ENCODE results near the gene ABCA9. TPM values are rescaled to one million over a fixed set of nuclear protein-coding genes. Genes with fewer than 3 reads are reported as not detected.
A peak's percentile ranks its signal among the peaks of the same experiment; 100 is the strongest.

Gene ABCA9
- total and polyA plus RNA-seq, 9 of the 15 experiments (the other 6 are each of a cell fraction or from before 2014, with no cell fraction given) = 0.04 TPM; not detected in 8

- TF ChIP-seq MXI1 (IDR thresholded peaks at IDR 0.05; ENCODE audit: low read depth, low read length) (peak; percentile 71; the same call in 1 of the 2 replicates), CUX1 (CRISPR knock-in tag; IDR thresholded peaks at IDR 0.05) (peak; percentile 20; the same call in 1 of the 2 replicates), CEBPG (CRISPR knock-in tag; IDR thresholded peaks at IDR 0.05) (no peak), CEBPG (tag; conservative IDR thresholded peaks at IDR 0.05 in 1 of 2, IDR thresholded peaks at IDR 0.05 in 1 of 2) (no peak), CBX1 (IDR thresholded peaks at IDR 0.05; ENCODE audit: low read depth) (no peak), ZNF584 (CRISPR knock-in tag; IDR thresholded peaks at IDR 0.05; ENCODE audit: low read depth) (no peak; the same call in 1 of the 2 replicates), BACH1 (tag; IDR thresholded peaks at IDR 0.05) (no peak), KLF13 (tag; IDR thresholded peaks at IDR 0.05; ENCODE audit: borderline replicate concordance, low read depth) (no peak), NFE2 (IDR thresholded peaks at IDR 0.05; ENCODE audit: low read depth) (0 out of 2 replicates have a peak, but pooled peaks have one; percentile 39), PML (IDR thresholded peaks at IDR 0.05; ENCODE audit: low read length) (peak; percentile 85; the same call in 1 of the 2 replicates), GTF2A2 (tag; IDR thresholded peaks at IDR 0.05) (no peak), PHF20 (IDR thresholded peaks at IDR 0.05; ENCODE audit: partially characterized antibody) (no peak), CEBPZ (IDR thresholded peaks at IDR 0.05; ENCODE audit: borderline replicate concordance, low read depth, low read length) (no peak)
- TF ChIP-seq, protein P1, sequence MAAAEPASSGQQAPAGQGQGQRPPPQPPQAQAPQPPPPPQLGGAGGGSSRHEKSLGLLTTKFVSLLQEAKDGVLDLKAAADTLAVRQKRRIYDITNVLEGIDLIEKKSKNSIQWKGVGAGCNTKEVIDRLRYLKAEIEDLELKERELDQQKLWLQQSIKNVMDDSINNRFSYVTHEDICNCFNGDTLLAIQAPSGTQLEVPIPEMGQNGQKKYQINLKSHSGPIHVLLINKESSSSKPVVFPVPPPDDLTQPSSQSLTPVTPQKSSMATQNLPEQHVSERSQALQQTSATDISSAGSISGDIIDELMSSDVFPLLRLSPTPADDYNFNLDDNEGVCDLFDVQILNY (CRISPR knock-in tag; IDR thresholded peaks at IDR 0.05) = no peak
- TF ChIP-seq, protein P2, sequence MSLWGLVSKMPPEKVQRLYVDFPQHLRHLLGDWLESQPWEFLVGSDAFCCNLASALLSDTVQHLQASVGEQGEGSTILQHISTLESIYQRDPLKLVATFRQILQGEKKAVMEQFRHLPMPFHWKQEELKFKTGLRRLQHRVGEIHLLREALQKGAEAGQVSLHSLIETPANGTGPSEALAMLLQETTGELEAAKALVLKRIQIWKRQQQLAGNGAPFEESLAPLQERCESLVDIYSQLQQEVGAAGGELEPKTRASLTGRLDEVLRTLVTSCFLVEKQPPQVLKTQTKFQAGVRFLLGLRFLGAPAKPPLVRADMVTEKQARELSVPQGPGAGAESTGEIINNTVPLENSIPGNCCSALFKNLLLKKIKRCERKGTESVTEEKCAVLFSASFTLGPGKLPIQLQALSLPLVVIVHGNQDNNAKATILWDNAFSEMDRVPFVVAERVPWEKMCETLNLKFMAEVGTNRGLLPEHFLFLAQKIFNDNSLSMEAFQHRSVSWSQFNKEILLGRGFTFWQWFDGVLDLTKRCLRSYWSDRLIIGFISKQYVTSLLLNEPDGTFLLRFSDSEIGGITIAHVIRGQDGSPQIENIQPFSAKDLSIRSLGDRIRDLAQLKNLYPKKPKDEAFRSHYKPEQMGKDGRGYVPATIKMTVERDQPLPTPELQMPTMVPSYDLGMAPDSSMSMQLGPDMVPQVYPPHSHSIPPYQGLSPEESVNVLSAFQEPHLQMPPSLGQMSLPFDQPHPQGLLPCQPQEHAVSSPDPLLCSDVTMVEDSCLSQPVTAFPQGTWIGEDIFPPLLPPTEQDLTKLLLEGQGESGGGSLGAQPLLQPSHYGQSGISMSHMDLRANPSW (CRISPR knock-in tag; IDR thresholded peaks at IDR 0.05) = no peak
These were observed 43.0 kb upstream of the ABCA9 start (continued) for GRCh38 chr17:69103557-69104233.
